Measurements from ENCODE around the gene ALX3. TPM values are rescaled to one million over a fixed set of nuclear protein-coding genes. Genes with fewer than 3 reads are reported as not detected.

The ALX3 gene
- total RNA-seq, 1 donor from 2014 or later: not detected

DNA sequence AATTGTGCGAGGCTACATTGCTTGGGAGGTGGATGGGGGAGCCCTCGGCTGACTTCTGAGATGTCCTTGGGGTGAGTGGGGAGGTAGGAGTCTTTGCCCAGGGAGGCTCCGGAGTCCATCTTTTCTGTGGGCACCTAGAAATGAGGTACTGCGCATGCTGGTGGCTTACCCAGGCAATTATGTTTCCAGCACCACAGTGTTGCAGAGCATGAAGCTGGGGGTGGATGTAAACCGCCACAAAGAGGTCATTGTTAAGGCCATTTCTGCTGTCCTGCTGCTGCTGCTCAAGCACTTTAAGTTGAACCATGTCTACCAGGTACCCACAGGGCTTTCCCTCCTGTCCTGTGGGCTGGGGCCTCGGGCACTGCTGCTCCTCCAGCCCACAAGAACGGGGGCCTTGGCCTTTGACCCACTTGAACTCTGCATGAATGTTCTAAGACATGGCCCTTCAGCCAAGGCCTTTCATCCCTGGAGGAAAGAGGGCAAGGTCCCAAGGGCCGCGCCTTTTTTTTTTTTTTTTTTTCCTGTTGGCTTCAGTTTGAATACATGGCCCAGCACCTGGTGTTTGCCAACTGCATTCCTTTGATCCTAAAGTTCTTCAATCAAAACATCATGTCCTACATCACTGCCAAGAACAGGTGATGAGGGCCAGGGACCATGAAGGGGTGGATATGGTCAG lies 21.4 kb downstream of the ALX3 start:
- Mint-ChIP-seq H3K4me1 (ENCODE audit: low read depth, unreplicated experiment) (peaks cover 15% of the 10 kb centered on the region), H3K9me3 (ENCODE audit: unreplicated experiment) (no peaks in the 10 kb centered on the region), H3K4me3 (ENCODE audit: unreplicated experiment) (peak overlapping the region; percentile 8), H3K27me3 (ENCODE audit: low read depth, unreplicated experiment) (no peaks in the 10 kb centered on the region), H3K36me3 (ENCODE audit: low read depth, unreplicated experiment) (peaks cover 36% of the 10 kb centered on the region), H3K27ac (ENCODE audit: unreplicated experiment) (no peak overlapping the region)
- Histone ChIP-seq H2AFZ (ENCODE audit: low read depth, low read length) (no peak overlapping the region), H3K9ac (ENCODE audit: low read length) (no peak overlapping the region), H3K4me2 (ENCODE audit: low read length) (no peak overlapping the region), H3K79me2 (ENCODE audit: insufficient read depth, low read length) (no peaks in the 10 kb centered on the region), H3K9me3 (ENCODE audit: insufficient read depth, low read depth, low read length) (no peaks in the 10 kb centered on the region), H3K36me3 (ENCODE audit: insufficient read depth, low read length) (peaks cover 46% of the 10 kb centered on the region), H3K4me1 (ENCODE audit: insufficient read depth, low read length) (no peaks in the 10 kb centered on the region), H4K20me1 (ENCODE audit: insufficient read depth, low read length) (peaks cover 13% of the 10 kb centered on the region), H3K4me3 (ENCODE audit: insufficient read depth, low read depth, low read length) (no peak overlapping the region), H3K27ac (ENCODE audit: low read depth, low read length) (no peak overlapping the region), H3K27me3 (ENCODE audit: insufficient read depth, low read length) (no peaks in the 10 kb centered on the region)
- no peak for TF ChIP-seq EZH2 (IDR thresholded peaks at IDR 0.05; ENCODE audit: insufficient read depth, low read length)
- TF ChIP-seq, protein P1, sequence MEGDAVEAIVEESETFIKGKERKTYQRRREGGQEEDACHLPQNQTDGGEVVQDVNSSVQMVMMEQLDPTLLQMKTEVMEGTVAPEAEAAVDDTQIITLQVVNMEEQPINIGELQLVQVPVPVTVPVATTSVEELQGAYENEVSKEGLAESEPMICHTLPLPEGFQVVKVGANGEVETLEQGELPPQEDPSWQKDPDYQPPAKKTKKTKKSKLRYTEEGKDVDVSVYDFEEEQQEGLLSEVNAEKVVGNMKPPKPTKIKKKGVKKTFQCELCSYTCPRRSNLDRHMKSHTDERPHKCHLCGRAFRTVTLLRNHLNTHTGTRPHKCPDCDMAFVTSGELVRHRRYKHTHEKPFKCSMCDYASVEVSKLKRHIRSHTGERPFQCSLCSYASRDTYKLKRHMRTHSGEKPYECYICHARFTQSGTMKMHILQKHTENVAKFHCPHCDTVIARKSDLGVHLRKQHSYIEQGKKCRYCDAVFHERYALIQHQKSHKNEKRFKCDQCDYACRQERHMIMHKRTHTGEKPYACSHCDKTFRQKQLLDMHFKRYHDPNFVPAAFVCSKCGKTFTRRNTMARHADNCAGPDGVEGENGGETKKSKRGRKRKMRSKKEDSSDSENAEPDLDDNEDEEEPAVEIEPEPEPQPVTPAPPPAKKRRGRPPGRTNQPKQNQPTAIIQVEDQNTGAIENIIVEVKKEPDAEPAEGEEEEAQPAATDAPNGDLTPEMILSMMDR (IDR thresholded peaks at IDR 0.05; ENCODE audit: insufficient read depth, low read depth, low read length): no peak
- DNase-seq (ENCODE audit: low read depth): no peak
- no peak for FAIRE-seq

GRCh38 chr1:110048240-110048639 lies 22.2 kb downstream of the ALX3 start:
- H3K9me3 ChIP-seq (ENCODE audit: insufficient read depth, low read depth, low read length): no peaks in the 10 kb centered on the region
- H3K9ac ChIP-seq (ENCODE audit: low read length): no peak overlapping the region
- no peaks in the 10 kb centered on the region for H3K4me1 ChIP-seq (ENCODE audit: insufficient read depth, low read length)
- no peaks in the 10 kb centered on the region for H3K9me3 Mint-ChIP-seq (ENCODE audit: unreplicated experiment)
- H3K27ac Mint-ChIP-seq (ENCODE audit: unreplicated experiment): no peak overlapping the region
- H3K27me3 Mint-ChIP-seq (ENCODE audit: low read depth, unreplicated experiment): no peaks in the 10 kb centered on the region
- DNase-seq (ENCODE audit: low read depth) (no peak), FAIRE-seq (no peak)
- no peak overlapping the region for H3K4me3 ChIP-seq (ENCODE audit: insufficient read depth, low read depth, low read length)
- no peak overlapping the region for H3K4me3 Mint-ChIP-seq (ENCODE audit: unreplicated experiment)
- H3K36me3 Mint-ChIP-seq (ENCODE audit: low read depth, unreplicated experiment): peaks cover 32% of the 10 kb centered on the region
- no peak overlapping the region for H3K4me2 ChIP-seq (ENCODE audit: low read length)
- no peak overlapping the region for H3K27ac ChIP-seq (ENCODE audit: low read depth, low read length)
- H3K4me1 Mint-ChIP-seq (ENCODE audit: low read depth, unreplicated experiment): peaks cover 11% of the 10 kb centered on the region
- peaks cover 49% of the 10 kb centered on the region for H3K36me3 ChIP-seq (ENCODE audit: insufficient read depth, low read length)
- H3K27me3 ChIP-seq (ENCODE audit: insufficient read depth, low read length): no peaks in the 10 kb centered on the region
- H4K20me1 ChIP-seq (ENCODE audit: insufficient read depth, low read length): peaks cover 8% of the 10 kb centered on the region
- no peak for TF ChIP-seq EZH2 (IDR thresholded peaks at IDR 0.05; ENCODE audit: insufficient read depth, low read length)
- H2AFZ ChIP-seq (ENCODE audit: low read depth, low read length): no peak overlapping the region
- no peaks in the 10 kb centered on the region for H3K79me2 ChIP-seq (ENCODE audit: insufficient read depth, low read length)

DNA sequence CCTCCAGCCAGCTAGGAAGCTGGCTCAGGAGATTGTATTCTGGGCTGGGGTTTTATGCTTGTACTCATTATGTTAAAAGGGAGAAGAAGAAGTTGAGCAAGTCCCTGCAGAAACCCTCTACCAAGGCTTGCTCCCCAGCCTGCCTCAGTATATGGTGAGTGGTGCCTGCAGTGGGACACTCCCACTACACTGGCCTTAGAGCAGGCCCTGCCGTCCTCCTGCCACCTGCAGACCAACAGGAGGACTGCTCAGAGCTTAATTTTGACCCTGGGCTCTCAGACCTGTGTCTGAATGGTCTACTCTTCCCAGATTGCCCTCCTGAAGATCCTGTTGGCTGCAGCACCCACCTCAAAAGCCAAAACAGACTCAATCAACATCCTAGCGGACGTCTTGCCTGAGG lies 23.0 kb downstream of the ALX3 start:
- Histone ChIP-seq H3K79me2 (ENCODE audit: insufficient read depth, low read length) (no peaks in the 10 kb centered on the region), H3K9me3 (ENCODE audit: insufficient read depth, low read depth, low read length) (no peaks in the 10 kb centered on the region), H3K4me3 (ENCODE audit: insufficient read depth, low read depth, low read length) (no peak overlapping the region), H2AFZ (ENCODE audit: low read depth, low read length) (no peak overlapping the region), H3K27me3 (ENCODE audit: insufficient read depth, low read length) (no peaks in the 10 kb centered on the region), H3K9ac (ENCODE audit: low read length) (no peak overlapping the region), H3K4me2 (ENCODE audit: low read length) (no peak overlapping the region), H3K36me3 (ENCODE audit: insufficient read depth, low read length) (peaks cover 51% of the 10 kb centered on the region), H3K27ac (ENCODE audit: low read depth, low read length) (no peak overlapping the region), H4K20me1 (ENCODE audit: insufficient read depth, low read length) (peaks cover 7% of the 10 kb centered on the region), H3K4me1 (ENCODE audit: insufficient read depth, low read length) (no peaks in the 10 kb centered on the region)
- Mint-ChIP-seq H3K27me3 (ENCODE audit: low read depth, unreplicated experiment) (no peaks in the 10 kb centered on the region), H3K36me3 (ENCODE audit: low read depth, unreplicated experiment) (peaks cover 30% of the 10 kb centered on the region), H3K4me3 (ENCODE audit: unreplicated experiment) (no peak overlapping the region), H3K9me3 (ENCODE audit: unreplicated experiment) (no peaks in the 10 kb centered on the region), H3K4me1 (ENCODE audit: low read depth, unreplicated experiment) (peaks cover 11% of the 10 kb centered on the region), H3K27ac (ENCODE audit: unreplicated experiment) (no peak overlapping the region)
- TF ChIP-seq, protein P1 (IDR thresholded peaks at IDR 0.05; ENCODE audit: insufficient read depth, low read depth, low read length): no peak
- TF ChIP-seq EZH2 (IDR thresholded peaks at IDR 0.05; ENCODE audit: insufficient read depth, low read length): no peak
- no peak for FAIRE-seq
- no peak for DNase-seq (ENCODE audit: low read depth)

Measured in astrocyte (in vitro differentiated cells and primary cell).